ENCODE results near the gene AGPAT1. TPM values are rescaled to one million over a fixed set of nuclear protein-coding genes. Genes with fewer than 3 reads are reported as not detected.

AGPAT1 gene
- total RNA-seq, 4 donors from 2014 or later = 32.0 to 58.7 (median 42.0) TPM

GRCh38 chr6:32168350-32168749, 7.5 kb downstream of the AGPAT1 start:
- DNase-seq = no peak
- Histone ChIP-seq H3K9me3 (no peaks in the 10 kb centered on the region), H3K36me3 (peaks cover 0 to 42% of the 10 kb centered on the region in 2 donors), H3K4me3 (no peak overlapping the region), H3K4me1 (no peaks in the 10 kb centered on the region), H3K27ac (no peak overlapping the region), H3K27me3 (no peaks in the 10 kb centered on the region)
- intact Hi-C loops (cut with DNase I; ENCODE audit: low total_unique reads) (no loop called here), in situ Hi-C loops (cut with MboI; ENCODE audit: low sequenced_read_pairs in 4 of 4) (no loop called here)
- TF ChIP-seq POLR2A (IDR thresholded peaks at IDR 0.05) (no peak), CTCF (IDR thresholded peaks at IDR 0.05 in 4 of 5, conservative IDR thresholded peaks at IDR 0.05 in 1 of 5) (no peak)
- no peak for ATAC-seq

- no peak for DNase-seq
- Histone ChIP-seq H3K36me3 (peaks cover 0 to 42% of the 10 kb centered on the region in 2 donors), H3K9me3 (no peaks in the 10 kb centered on the region), H3K27ac (no peak overlapping the region), H3K27me3 (no peaks in the 10 kb centered on the region), H3K4me1 (no peaks in the 10 kb centered on the region), H3K4me3 (no peak overlapping the region)
- no peak for TF ChIP-seq CTCF (IDR thresholded peaks at IDR 0.05 in 4 of 5, conservative IDR thresholded peaks at IDR 0.05 in 1 of 5)
- TF ChIP-seq POLR2A (IDR thresholded peaks at IDR 0.05) = no peak
- in situ Hi-C loops (cut with MboI; ENCODE audit: low sequenced_read_pairs in 4 of 4) (no loop called here), intact Hi-C loops (cut with DNase I; ENCODE audit: low total_unique reads) (no loop called here)
- no peak for ATAC-seq
These were observed 8.1 kb downstream of the AGPAT1 start for GRCh38 chr6:32167761-32168262.

GRCh38 chr6:32167154-32167760, 8.6 kb downstream of the AGPAT1 start:
- ATAC-seq = no peak
- no peaks in the 10 kb centered on the region for H3K4me1 ChIP-seq
- intact Hi-C loops (cut with DNase I; ENCODE audit: low total_unique reads) = no loop called here
- peaks cover 0 to 42% of the 10 kb centered on the region in 2 donors for H3K36me3 ChIP-seq
- no peak for DNase-seq
- H3K9me3 ChIP-seq = no peaks in the 10 kb centered on the region
- H3K27me3 ChIP-seq = no peaks in the 10 kb centered on the region
- in situ Hi-C loops (cut with MboI; ENCODE audit: low sequenced_read_pairs in 4 of 4) = no loop called here
- TF ChIP-seq POLR2A (IDR thresholded peaks at IDR 0.05) (no peak), CTCF (IDR thresholded peaks at IDR 0.05 in 4 of 5, conservative IDR thresholded peaks at IDR 0.05 in 1 of 5) (no peak)
- no peak overlapping the region for H3K27ac ChIP-seq
- H3K4me3 ChIP-seq = no peak overlapping the region

GRCh38 chr6:32166411-32167061, 9.3 kb downstream of the AGPAT1 start:
- peaks cover 0 to 42% of the 10 kb centered on the region in 2 donors for H3K36me3 ChIP-seq
- DNase-seq (no peak), ATAC-seq (no peak)
- no peak overlapping the region for H3K4me3 ChIP-seq
- in situ Hi-C loops (cut with MboI; ENCODE audit: low sequenced_read_pairs in 4 of 4) = no loop called here
- H3K27ac ChIP-seq = no peak overlapping the region
- no peak for TF ChIP-seq POLR2A (IDR thresholded peaks at IDR 0.05)
- TF ChIP-seq CTCF (IDR thresholded peaks at IDR 0.05 in 4 of 5, conservative IDR thresholded peaks at IDR 0.05 in 1 of 5) = no peak
- intact Hi-C loops (cut with DNase I; ENCODE audit: low total_unique reads) = no loop called here
- no peaks in the 10 kb centered on the region for H3K27me3 ChIP-seq
- H3K9me3 ChIP-seq = no peaks in the 10 kb centered on the region
- H3K4me1 ChIP-seq = no peaks in the 10 kb centered on the region
